ENCODE data around the gene GDF2. TPM values are rescaled to one million over a fixed set of nuclear protein-coding genes. Genes with fewer than 3 reads are reported as not detected.

GDF2 gene
- total RNA-seq, 1 experiment from 2014 or later, result not detected

DNA sequence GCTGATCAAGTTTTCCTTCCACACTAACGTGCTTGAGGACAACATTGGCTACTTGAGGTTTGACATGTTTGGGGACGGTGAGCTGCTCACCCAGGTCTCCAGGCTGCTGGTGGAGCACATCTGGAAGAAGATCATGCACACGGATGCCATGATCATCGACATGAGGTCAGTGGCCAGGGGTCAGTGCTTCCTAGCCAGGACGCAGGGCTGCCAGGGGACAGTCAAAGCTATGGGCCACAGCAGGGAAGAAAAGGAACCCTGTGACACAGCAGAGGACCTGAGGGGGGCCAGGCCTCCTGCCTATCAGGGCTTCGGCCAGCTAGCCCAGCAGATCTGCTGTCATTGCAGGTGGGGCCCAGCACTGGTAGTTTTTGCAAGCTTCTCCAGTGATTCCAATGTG, 31.1 kb downstream of the GDF2 start:
- no peaks in the 10 kb centered on the region for H3K23me2 ChIP-seq (ENCODE audit: insufficient read length, low read depth, low read length, poor library complexity, severe bottlenecking)
- H3K27me3 ChIP-seq (ENCODE audit: insufficient read depth, low read length), result no peaks in the 10 kb centered on the region
- H3K4me2 ChIP-seq (ENCODE audit: insufficient read depth, insufficient read length, low read length), result no peak overlapping the region
- no peak overlapping the region for H3K18ac ChIP-seq (ENCODE audit: insufficient read length, low read depth, low read length)
- Mint-ChIP-seq H3K4me1 (no peaks in the 10 kb centered on the region), H3K36me3 (ENCODE audit: insufficient read depth in 1 of 3, low read depth in 3 of 3) (no peaks in the 10 kb centered on the region), H3K27me3 (ENCODE audit: low read depth) (no peaks in the 10 kb centered on the region; the same call in 1 of the 2 replicates), H3K4me3 (no peak overlapping the region), H3K9me3 (no peaks in the 10 kb centered on the region), H3K27ac (no peak overlapping the region)
- H2BK20ac ChIP-seq (ENCODE audit: low read depth, low read length, poor library complexity, severe bottlenecking), result no peak overlapping the region
- H2BK120ac ChIP-seq (ENCODE audit: low read depth, low read length, poor library complexity, severe bottlenecking), result no peak overlapping the region
- no peaks in the 10 kb centered on the region for H3K79me1 ChIP-seq (ENCODE audit: insufficient read depth, low read depth, low read length, poor library complexity, severe bottlenecking)
- no peak overlapping the region for H2BK15ac ChIP-seq (ENCODE audit: low read depth, low read length)
- H3K4me1 ChIP-seq (ENCODE audit: insufficient read depth, low read length), result no peaks in the 10 kb centered on the region
- no peaks in the 10 kb centered on the region for H3K9me3 ChIP-seq (ENCODE audit: control insufficient read depth, low read depth, low read length)
- H4K5ac ChIP-seq (ENCODE audit: insufficient read length, low read depth, low read length), result no peak overlapping the region
- H4K8ac ChIP-seq (replicated peaks; ENCODE audit: insufficient read length, low read depth, low read length), result no peak overlapping the region
- no peaks in the 10 kb centered on the region for H3K79me2 ChIP-seq (ENCODE audit: insufficient read depth, low read length)
- no peak overlapping the region for H2AK5ac ChIP-seq (ENCODE audit: insufficient read length, low read length)
- no peak overlapping the region for H2BK5ac ChIP-seq (ENCODE audit: insufficient read length, low read length)
- DNase-seq, result no peak
- H2AFZ ChIP-seq (ENCODE audit: low read length), result no peak overlapping the region
- H3K23ac ChIP-seq (ENCODE audit: insufficient read length, low read depth, low read length), result no peak overlapping the region
- WGBS (ENCODE audit: extremely low coverage, insufficient read length, low lambda C conversion rate), result no CpG with 5 or more reads among the region's 6 CpGs
- no peak overlapping the region for H3K56ac ChIP-seq (ENCODE audit: insufficient read length, low read depth, low read length)
- TF ChIP-seq, protein P1, sequence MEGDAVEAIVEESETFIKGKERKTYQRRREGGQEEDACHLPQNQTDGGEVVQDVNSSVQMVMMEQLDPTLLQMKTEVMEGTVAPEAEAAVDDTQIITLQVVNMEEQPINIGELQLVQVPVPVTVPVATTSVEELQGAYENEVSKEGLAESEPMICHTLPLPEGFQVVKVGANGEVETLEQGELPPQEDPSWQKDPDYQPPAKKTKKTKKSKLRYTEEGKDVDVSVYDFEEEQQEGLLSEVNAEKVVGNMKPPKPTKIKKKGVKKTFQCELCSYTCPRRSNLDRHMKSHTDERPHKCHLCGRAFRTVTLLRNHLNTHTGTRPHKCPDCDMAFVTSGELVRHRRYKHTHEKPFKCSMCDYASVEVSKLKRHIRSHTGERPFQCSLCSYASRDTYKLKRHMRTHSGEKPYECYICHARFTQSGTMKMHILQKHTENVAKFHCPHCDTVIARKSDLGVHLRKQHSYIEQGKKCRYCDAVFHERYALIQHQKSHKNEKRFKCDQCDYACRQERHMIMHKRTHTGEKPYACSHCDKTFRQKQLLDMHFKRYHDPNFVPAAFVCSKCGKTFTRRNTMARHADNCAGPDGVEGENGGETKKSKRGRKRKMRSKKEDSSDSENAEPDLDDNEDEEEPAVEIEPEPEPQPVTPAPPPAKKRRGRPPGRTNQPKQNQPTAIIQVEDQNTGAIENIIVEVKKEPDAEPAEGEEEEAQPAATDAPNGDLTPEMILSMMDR (conservative IDR thresholded peaks at IDR 0.05), result no peak
- no peak overlapping the region for H3K27ac ChIP-seq (ENCODE audit: insufficient read length, low read depth, low read length)
- H2BK12ac ChIP-seq (ENCODE audit: insufficient read length, low read depth, low read length), result no peak overlapping the region
- no peak overlapping the region for H3K14ac ChIP-seq (ENCODE audit: insufficient read depth, low read length)
- H4K91ac ChIP-seq (ENCODE audit: insufficient read length, low read depth, low read length), result no peak overlapping the region
- H4K20me1 ChIP-seq (ENCODE audit: control insufficient read depth, insufficient read depth, insufficient read length), result no peaks in the 10 kb centered on the region
- H3K9ac ChIP-seq (ENCODE audit: extremely low read depth, insufficient read length, low read length), result no peak overlapping the region
- no peak overlapping the region for H3K4ac ChIP-seq (ENCODE audit: low read depth, low read length)
- no peak overlapping the region for H3T11ph ChIP-seq (ENCODE audit: low read length)
